Measurements from ENCODE around the gene COLEC12.

DNA sequence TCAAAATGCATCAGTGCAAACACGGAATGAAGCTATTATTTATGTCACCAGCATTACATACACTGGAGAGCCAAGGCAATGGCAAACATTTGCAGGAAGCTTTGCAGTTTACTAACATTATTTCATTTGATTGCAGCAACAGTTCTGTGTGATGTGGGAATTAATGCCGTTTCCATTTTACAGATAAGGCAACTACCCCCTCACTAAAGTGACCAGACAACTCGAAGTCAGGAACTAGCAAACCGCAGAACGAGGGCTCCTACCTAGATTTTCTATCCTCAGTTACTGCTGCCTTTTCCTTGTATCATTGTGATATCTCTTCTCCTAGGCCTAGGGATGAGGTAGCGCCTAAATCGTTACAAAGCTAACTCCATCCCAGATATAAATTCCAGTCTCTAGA lies 85.5 kb downstream of the COLEC12 start:
- TF ChIP-seq, protein P1, sequence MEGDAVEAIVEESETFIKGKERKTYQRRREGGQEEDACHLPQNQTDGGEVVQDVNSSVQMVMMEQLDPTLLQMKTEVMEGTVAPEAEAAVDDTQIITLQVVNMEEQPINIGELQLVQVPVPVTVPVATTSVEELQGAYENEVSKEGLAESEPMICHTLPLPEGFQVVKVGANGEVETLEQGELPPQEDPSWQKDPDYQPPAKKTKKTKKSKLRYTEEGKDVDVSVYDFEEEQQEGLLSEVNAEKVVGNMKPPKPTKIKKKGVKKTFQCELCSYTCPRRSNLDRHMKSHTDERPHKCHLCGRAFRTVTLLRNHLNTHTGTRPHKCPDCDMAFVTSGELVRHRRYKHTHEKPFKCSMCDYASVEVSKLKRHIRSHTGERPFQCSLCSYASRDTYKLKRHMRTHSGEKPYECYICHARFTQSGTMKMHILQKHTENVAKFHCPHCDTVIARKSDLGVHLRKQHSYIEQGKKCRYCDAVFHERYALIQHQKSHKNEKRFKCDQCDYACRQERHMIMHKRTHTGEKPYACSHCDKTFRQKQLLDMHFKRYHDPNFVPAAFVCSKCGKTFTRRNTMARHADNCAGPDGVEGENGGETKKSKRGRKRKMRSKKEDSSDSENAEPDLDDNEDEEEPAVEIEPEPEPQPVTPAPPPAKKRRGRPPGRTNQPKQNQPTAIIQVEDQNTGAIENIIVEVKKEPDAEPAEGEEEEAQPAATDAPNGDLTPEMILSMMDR (IDR thresholded peaks at IDR 0.05), result no peak
- TF ChIP-seq TCF7L2 (IDR thresholded peaks at IDR 0.05; ENCODE audit: low read depth, low read length) (no peak), POLR2AphosphoS5 (IDR thresholded peaks at IDR 0.05; ENCODE audit: low read depth, low read length) (no peak)
- TF ChIP-seq, protein P2, sequence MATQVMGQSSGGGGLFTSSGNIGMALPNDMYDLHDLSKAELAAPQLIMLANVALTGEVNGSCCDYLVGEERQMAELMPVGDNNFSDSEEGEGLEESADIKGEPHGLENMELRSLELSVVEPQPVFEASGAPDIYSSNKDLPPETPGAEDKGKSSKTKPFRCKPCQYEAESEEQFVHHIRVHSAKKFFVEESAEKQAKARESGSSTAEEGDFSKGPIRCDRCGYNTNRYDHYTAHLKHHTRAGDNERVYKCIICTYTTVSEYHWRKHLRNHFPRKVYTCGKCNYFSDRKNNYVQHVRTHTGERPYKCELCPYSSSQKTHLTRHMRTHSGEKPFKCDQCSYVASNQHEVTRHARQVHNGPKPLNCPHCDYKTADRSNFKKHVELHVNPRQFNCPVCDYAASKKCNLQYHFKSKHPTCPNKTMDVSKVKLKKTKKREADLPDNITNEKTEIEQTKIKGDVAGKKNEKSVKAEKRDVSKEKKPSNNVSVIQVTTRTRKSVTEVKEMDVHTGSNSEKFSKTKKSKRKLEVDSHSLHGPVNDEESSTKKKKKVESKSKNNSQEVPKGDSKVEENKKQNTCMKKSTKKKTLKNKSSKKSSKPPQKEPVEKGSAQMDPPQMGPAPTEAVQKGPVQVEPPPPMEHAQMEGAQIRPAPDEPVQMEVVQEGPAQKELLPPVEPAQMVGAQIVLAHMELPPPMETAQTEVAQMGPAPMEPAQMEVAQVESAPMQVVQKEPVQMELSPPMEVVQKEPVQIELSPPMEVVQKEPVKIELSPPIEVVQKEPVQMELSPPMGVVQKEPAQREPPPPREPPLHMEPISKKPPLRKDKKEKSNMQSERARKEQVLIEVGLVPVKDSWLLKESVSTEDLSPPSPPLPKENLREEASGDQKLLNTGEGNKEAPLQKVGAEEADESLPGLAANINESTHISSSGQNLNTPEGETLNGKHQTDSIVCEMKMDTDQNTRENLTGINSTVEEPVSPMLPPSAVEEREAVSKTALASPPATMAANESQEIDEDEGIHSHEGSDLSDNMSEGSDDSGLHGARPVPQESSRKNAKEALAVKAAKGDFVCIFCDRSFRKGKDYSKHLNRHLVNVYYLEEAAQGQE (IDR thresholded peaks at IDR 0.05; ENCODE audit: insufficient read depth in 1 of 2, low read depth in 2 of 2, low read length in 1 of 2), result no peak

Measured in Panc1 (cell line).